Neuronal stem cell (in vitro differentiated cells): Measurements from ENCODE around the gene DSTYK.

Experiments
- DNase-seq: peaks from one replicate; pipeline ENCODE4 v3.0.0-alpha.2; 2013; ENCODE audit warnings: low spot score
- H2AFZ ChIP-seq: one replicate; pipeline ENCODE4 v1.6.1; 2013; ENCODE audit warnings: mild to moderate bottlenecking, low read length, inconsistent platforms
- H2AK5ac ChIP-seq: 2 replicates; pipeline ENCODE4 v1.6.1; 2013; ENCODE audit warnings: low read depth, mild to moderate bottlenecking, inconsistent platforms, low read length, moderate library complexity, mixed read lengths
- H2BK120ac ChIP-seq: 2 replicates; pipeline ENCODE4 v1.6.1; 2013; ENCODE audit warnings: low read depth, mild to moderate bottlenecking, inconsistent platforms, low read length, moderate library complexity, mixed read lengths
- H2BK12ac ChIP-seq: one replicate; pipeline ENCODE4 v1.6.1; 2013; ENCODE audit warnings: low read length, inconsistent platforms
- H2BK15ac ChIP-seq: 2 replicates; pipeline ENCODE4 v1.6.1; 2013; ENCODE audit warnings: mild to moderate bottlenecking, low read length, inconsistent platforms, mixed read lengths
- H2BK5ac ChIP-seq: one replicate; pipeline ENCODE4 v1.6.1; 2013; ENCODE audit warnings: inconsistent platforms, mild to moderate bottlenecking, low read length, moderate library complexity
- H3K14ac ChIP-seq: one replicate; pipeline ENCODE4 v1.6.1; 2013; ENCODE audit warnings: low read length, inconsistent platforms
- H3K18ac ChIP-seq: 2 replicates; pipeline ENCODE4 v1.6.1; 2013; ENCODE audit warnings: low read length, inconsistent platforms
- H3K23ac ChIP-seq: 2 replicates; pipeline ENCODE4 v1.6.1; 2013; ENCODE audit warnings: low read depth, mild to moderate bottlenecking, mixed read lengths, low read length, inconsistent platforms; ENCODE audit not compliant: poor library complexity
- H3K27ac ChIP-seq: replicated peaks from 3 replicates; pipeline ENCODE4 v1.5.1; 2013; ENCODE audit warnings: low read length, inconsistent platforms
- H3K27me3 ChIP-seq, 3 experiments: 2 replicates each; pipeline ENCODE4 v1.6.1; 2013; ENCODE audit warnings: low read length in 3 of 3, mild to moderate bottlenecking in 2 of 3, inconsistent platforms in 1 of 3, low read depth in 1 of 3, mixed read lengths in 1 of 3, moderate library complexity in 1 of 3; ENCODE audit not compliant: control insufficient read depth in 3 of 3, insufficient read depth in 3 of 3
- H3K36me3 ChIP-seq, 2 donors: replicated peaks in 1 of 2; 2 replicates each; pipeline ENCODE4 v1.6.1; 2013; ENCODE audit warnings: low read length in 2 of 2; ENCODE audit not compliant: control insufficient read depth in 2 of 2, insufficient read depth in 2 of 2
- H3K4ac ChIP-seq: 2 replicates; pipeline ENCODE4 v1.6.1; 2013; ENCODE audit warnings: inconsistent platforms, mild to moderate bottlenecking, low read length, moderate library complexity
- H3K4me1 ChIP-seq, 2 donors: 1 replicate in 1 of 2; 2 replicates in 1 of 2; pipeline ENCODE4 v1.6.1; 2013; ENCODE audit warnings: low read length in 2 of 2, low read depth in 1 of 2; ENCODE audit not compliant: control insufficient read depth in 2 of 2, insufficient read depth in 1 of 2
- H3K4me2 ChIP-seq: one replicate; pipeline ENCODE4 v1.6.1; 2013; ENCODE audit warnings: mild to moderate bottlenecking, low read length, inconsistent platforms; ENCODE audit not compliant: insufficient read depth, poor library complexity, severe bottlenecking
- H3K4me3 ChIP-seq, 2 donors: 2 replicates each; pipeline ENCODE4 v1.5.1; 2013; ENCODE audit warnings: low read length in 2 of 2, mild to moderate bottlenecking in 2 of 2, inconsistent platforms in 1 of 2, moderate library complexity in 1 of 2
- H3K79me1 ChIP-seq: one replicate; pipeline ENCODE4 v1.6.1; 2013; ENCODE audit warnings: low read depth, mild to moderate bottlenecking, inconsistent platforms, low read length, moderate library complexity
- H3K9ac ChIP-seq: one replicate; pipeline ENCODE4 v1.6.1; 2013; ENCODE audit warnings: mild to moderate bottlenecking, low read depth, low read length, inconsistent platforms; ENCODE audit not compliant: poor library complexity
- H3K9me3 ChIP-seq, 2 donors: replicated peaks in 1 of 2; 2 replicates each; pipeline versions ENCODE3 to v1.6.1; 2013; ENCODE audit warnings: low read length in 2 of 2, mild to moderate bottlenecking in 2 of 2, inconsistent platforms in 1 of 2, low read depth in 1 of 2, mixed read lengths in 1 of 2, moderate library complexity in 1 of 2; ENCODE audit not compliant: control insufficient read depth in 2 of 2, insufficient read depth in 1 of 2
- H4K8ac ChIP-seq: one replicate; pipeline ENCODE4 v1.6.1; 2013; ENCODE audit warnings: low read depth, mild to moderate bottlenecking, inconsistent platforms, low read length, moderate library complexity
- H4K91ac ChIP-seq: one replicate; pipeline ENCODE4 v1.6.1; 2013; ENCODE audit warnings: low read length, low read depth, mild to moderate bottlenecking, inconsistent platforms; ENCODE audit not compliant: poor library complexity
- WGBS, 2 donors: extraction: QIAGEN DNeasy Blood & Tissue Kit; methylation state at CpG; one replicate each; pipeline ENCODE4 v1.1.7; 2013; ENCODE audit warnings: missing lambda C conversion rate in 2 of 2, mixed read lengths in 1 of 2; ENCODE audit not compliant: insufficient read length in 2 of 2, insufficient replicate concordance in 1 of 2; ENCODE audit errors: extremely low coverage in 2 of 2; 5-methylcytosine and 5-hydroxymethylcytosine counted together

The DSTYK gene

DNA sequence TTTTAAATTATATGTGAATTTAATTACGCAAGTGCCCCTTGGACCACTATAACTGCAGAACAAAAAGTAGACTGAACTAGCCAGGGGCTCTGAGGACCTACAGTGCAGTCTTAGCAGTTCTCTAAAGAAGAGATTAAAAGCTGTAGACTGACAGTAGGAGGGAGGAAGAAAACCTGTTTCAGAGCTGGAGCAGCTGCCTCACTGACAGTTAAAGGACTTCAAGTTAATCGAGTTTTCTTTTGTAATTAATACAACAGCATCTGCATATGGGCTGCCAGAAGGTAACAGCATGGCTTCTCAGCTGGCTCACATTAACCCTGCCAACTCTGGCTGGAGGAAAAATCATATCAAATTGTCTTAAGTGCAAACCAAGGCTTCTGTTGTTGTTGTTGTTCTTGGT lies 19.9 kb downstream of the DSTYK start:
- DNase-seq: no peak
- H3K18ac ChIP-seq: no peak overlapping the region
- no peak overlapping the region for H2AK5ac ChIP-seq
- H3K4me1 ChIP-seq: peaks cover 6 to 19% of the 10 kb centered on the region in 2 donors
- H3K27ac ChIP-seq: no peak overlapping the region
- H3K14ac ChIP-seq: no peak overlapping the region
- no peak overlapping the region for H4K91ac ChIP-seq
- no peak overlapping the region for H2BK12ac ChIP-seq
- no peak overlapping the region for H3K9ac ChIP-seq
- H2BK120ac ChIP-seq: no peak overlapping the region
- no peak overlapping the region for H2AFZ ChIP-seq
- H3K36me3 ChIP-seq: peaks cover 4 to 6% of the 10 kb centered on the region in 2 donors
- H3K23ac ChIP-seq: no peak overlapping the region
- H2BK15ac ChIP-seq: no peak overlapping the region
- WGBS, 2 donors: no CpG with 5 or more reads among the region's 2 CpGs
- H3K27me3 ChIP-seq: no peaks in the 10 kb centered on the region
- H4K8ac ChIP-seq: no peak overlapping the region
- H3K9me3 ChIP-seq: no peaks in the 10 kb centered on the region
- H2BK5ac ChIP-seq: no peak overlapping the region
- no peak overlapping the region for H3K4ac ChIP-seq
- H3K4me3 ChIP-seq: no peak overlapping the region
- peaks cover 3% of the 10 kb centered on the region for H3K79me1 ChIP-seq
- H3K4me2 ChIP-seq: no peak overlapping the region

DNA sequence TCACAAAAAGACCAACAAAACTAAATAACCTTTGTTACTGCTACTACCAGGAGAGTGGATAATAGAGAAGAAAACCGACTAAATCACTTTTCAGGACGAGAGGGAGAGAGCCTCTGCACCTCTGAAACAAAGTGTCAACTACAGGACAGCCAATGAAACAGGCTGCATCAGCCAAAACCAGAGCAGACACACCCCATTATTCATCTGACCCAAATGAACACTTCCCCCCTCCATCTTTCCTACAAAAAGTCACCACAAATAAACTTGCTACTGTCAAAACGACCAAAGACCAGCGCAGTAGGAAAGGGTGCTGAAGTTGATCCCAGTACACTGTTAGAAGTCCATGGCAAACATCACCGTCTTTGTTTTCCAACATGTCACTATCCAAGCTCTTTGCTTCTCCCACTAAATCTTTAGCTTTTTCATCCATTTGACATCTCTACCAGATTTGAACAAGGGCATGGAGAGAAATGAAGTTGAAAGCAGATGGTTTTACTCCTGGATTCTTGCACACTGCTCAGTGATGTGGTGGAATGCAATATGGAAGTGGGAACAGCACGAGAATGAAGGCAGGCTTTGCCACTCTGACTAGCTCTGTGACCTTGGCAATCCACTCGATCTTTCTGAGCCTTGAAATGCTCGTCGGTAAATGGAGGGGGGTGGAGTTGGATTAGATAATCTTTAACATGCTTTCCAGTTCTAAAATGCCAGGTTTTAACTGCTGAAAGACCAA lies 20.5 kb downstream of the DSTYK start:
- Histone ChIP-seq H2BK5ac (no peak overlapping the region), H3K23ac (no peak overlapping the region), H2BK15ac (no peak overlapping the region), H3K4me1 (peaks cover 6 to 19% of the 10 kb centered on the region in 2 donors), H3K14ac (no peak overlapping the region), H2BK120ac (no peak overlapping the region), H2BK12ac (no peak overlapping the region), H3K18ac (no peak overlapping the region), H4K8ac (no peak overlapping the region), H2AK5ac (no peak overlapping the region), H3K79me1 (peaks cover 3% of the 10 kb centered on the region), H3K36me3 (peaks cover 4 to 6% of the 10 kb centered on the region in 2 donors), H3K9me3 (no peaks in the 10 kb centered on the region), H3K27ac (no peak overlapping the region), H3K4ac (no peak overlapping the region), H3K4me3 (no peak overlapping the region), H4K91ac (no peak overlapping the region), H3K9ac (no peak overlapping the region), H2AFZ (no peak overlapping the region), H3K4me2 (no peak overlapping the region), H3K27me3 (no peaks in the 10 kb centered on the region)
- no CpG with 5 or more reads among the region's 9 CpGs for WGBS, 2 donors
- no peak for DNase-seq

- DNase-seq: no peak
- Histone ChIP-seq H3K9ac (no peak overlapping the region), H3K4me1 (peaks cover 6 to 19% of the 10 kb centered on the region in 2 donors), H2AFZ (no peak overlapping the region), H2AK5ac (no peak overlapping the region), H3K23ac (no peak overlapping the region), H3K4me2 (no peak overlapping the region), H4K8ac (no peak overlapping the region), H3K79me1 (peaks cover 3% of the 10 kb centered on the region), H2BK12ac (no peak overlapping the region), H3K27ac (no peak overlapping the region), H3K18ac (no peak overlapping the region), H3K27me3 (no peaks in the 10 kb centered on the region), H3K4me3 (no peak overlapping the region), H3K4ac (no peak overlapping the region), H3K9me3 (no peaks in the 10 kb centered on the region), H2BK15ac (no peak overlapping the region), H4K91ac (no peak overlapping the region), H3K36me3 (peaks cover 4 to 11% of the 10 kb centered on the region in 2 donors), H2BK5ac (no peak overlapping the region), H3K14ac (no peak overlapping the region), H2BK120ac (no peak overlapping the region)
- no CpG with 5 or more reads among the region's 2 CpGs for WGBS, 2 donors
Observed at GRCh38 chr1:205189131-205189530, 22.4 kb downstream of the DSTYK start.

GRCh38 chr1:205188596-205188995 lies 22.9 kb downstream of the DSTYK start:
- no peak overlapping the region for H3K4ac ChIP-seq
- H3K27ac ChIP-seq: no peak overlapping the region
- H3K9ac ChIP-seq: no peak overlapping the region
- H4K8ac ChIP-seq: no peak overlapping the region
- H3K18ac ChIP-seq: no peak overlapping the region
- H2AK5ac ChIP-seq: no peak overlapping the region
- peaks cover 6 to 19% of the 10 kb centered on the region in 2 donors for H3K4me1 ChIP-seq
- no peak overlapping the region for H2AFZ ChIP-seq
- no peak overlapping the region for H2BK120ac ChIP-seq
- no CpG with 5 or more reads among the region's 2 CpGs for WGBS, 2 donors
- no peak overlapping the region for H3K14ac ChIP-seq
- H2BK5ac ChIP-seq: no peak overlapping the region
- H3K36me3 ChIP-seq: peaks cover 4 to 11% of the 10 kb centered on the region in 2 donors
- no peak overlapping the region for H3K4me2 ChIP-seq
- DNase-seq: no peak
- H3K23ac ChIP-seq: no peak overlapping the region
- no peak overlapping the region for H2BK15ac ChIP-seq
- no peaks in the 10 kb centered on the region for H3K27me3 ChIP-seq
- H3K9me3 ChIP-seq: no peaks in the 10 kb centered on the region
- H2BK12ac ChIP-seq: no peak overlapping the region
- H3K4me3 ChIP-seq: no peak overlapping the region
- peaks cover 3% of the 10 kb centered on the region for H3K79me1 ChIP-seq
- no peak overlapping the region for H4K91ac ChIP-seq
